DMS53 (cell line): Measurements from ENCODE around the gene GRIA1.

ENCODE experiments used
- DNase-seq: peaks from one replicate; lab custom pipeline; 2025; lab: John Stamatoyannopoulos, UW

The GRIA1 gene

DNA sequence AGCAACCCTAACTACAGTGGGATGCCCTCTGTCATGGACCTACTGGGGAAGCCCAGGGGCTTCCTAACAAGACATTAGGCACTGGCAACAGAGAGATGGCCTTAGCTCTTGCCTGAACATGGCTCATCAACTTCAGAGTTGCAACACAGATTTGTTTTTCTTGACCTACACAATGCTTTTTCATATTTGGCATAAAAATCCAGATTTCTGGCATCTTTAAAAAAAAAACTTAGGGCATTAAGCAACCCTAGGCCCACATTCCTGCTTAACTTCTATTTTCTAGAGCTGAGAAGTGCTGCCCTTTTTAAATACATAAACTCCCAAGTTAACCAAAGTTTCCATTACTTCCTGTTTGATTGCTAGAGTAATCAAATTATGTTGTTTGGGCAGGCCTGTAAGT lies 8.0 kb downstream of the GRIA1 start:
- no peak for DNase-seq

DNA sequence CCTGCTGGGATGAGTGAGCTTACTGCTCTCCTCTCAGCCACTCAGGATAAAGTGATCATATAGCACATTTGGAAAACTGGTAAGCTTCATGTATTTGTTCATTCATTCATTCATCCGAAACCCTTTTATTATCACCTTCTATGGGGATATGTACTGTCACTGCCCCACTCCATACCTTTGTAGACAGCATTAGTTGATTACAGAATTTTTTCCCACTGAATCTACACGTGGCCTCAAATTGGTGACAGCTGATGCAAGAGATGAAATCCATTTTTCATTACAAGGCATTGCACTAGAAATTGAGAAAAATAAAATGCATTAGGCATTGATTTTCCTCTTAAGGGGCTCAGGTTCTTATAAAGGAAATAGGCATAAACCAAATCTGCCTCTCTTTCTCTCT lies 9.7 kb downstream of the GRIA1 start:
- no peak for DNase-seq

DNA sequence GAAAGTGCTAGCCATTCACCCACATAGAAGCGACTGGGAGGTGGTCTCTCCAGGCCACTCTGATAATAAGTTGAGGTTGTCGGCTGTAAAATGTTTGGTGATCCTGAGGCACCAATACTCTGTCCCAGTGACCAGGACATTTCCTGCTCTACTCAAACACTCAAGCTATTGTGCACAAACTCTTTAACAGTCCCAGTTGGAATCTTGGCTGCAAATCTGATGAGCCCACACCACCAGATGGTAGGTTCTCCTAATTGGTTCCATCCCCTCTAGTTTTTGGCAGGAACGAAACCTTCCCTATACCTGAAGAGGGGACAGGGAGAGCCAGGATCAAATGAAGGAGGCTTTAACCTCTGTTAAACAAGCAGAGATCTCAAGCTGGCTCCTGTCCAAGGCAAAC lies 14.3 kb downstream of the GRIA1 start:
- DNase-seq, result peak; percentile 85

GRCh38 chr5:153508700-153509099 lies 18.2 kb downstream of the GRIA1 start:
- DNase-seq, result no peak

GRCh38 chr5:153511622-153512021 lies 21.2 kb downstream of the GRIA1 start:
- DNase-seq, result no peak

GRCh38 chr5:153513156-153513555 lies 22.7 kb downstream of the GRIA1 start:
- no peak for DNase-seq

- no peak for DNase-seq
Observed at GRCh38 chr5:153515301-153515700, 24.8 kb downstream of the GRIA1 start.

DNA sequence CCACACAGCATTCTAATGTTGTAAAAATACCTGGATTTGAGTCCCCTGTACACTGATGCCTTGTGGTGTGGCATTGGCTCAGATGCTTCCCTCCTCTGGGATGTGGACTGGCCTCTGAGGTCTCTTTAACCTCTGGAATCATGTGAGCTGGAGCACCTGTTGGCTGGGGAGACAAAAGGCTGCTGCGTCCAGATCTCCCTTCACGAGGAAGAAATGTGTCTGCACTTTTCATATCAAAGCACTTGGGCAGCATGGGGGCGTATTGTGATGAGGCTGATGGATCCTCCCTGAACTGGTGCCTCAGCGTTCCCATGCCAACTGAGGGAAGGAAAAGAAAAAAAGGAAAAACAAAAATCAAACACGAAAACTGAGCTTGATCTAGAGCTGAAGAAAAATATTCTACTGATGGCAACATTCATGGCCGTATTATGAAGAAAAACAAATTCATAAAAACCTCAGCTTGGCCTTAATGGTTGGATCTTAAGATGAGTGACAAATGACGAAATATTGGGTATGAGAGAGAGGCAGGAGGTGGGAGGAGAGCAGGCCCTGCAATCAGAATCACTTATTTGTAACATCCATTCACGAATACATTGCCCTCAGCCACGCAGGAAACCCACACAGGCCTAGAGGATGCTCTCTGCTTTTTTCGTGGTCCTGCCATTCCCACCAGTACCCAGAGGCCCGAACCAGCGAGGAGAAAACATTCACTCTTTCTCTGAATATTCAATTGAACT lies 26.2 kb downstream of the GRIA1 start:
- DNase-seq, result no peak

DNA sequence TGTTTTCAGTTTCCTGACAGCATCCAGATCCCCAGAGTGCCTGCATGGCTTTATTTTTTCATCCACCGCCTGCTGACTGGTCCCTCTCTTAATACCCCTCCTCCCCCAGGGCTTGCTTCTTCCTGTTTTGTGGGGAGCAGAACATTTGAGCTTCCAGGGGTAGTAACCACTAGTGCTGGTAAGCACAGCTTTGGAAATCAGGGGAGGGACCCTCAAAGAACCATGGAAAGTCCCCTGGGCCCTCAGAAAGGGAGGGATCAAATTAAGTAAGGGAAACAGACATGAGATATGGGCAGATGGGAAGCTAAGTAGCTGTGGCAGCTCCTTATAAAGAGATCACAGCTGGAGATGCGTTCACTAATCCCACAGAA lies 26.8 kb downstream of the GRIA1 start:
- no peak for DNase-seq

DNA sequence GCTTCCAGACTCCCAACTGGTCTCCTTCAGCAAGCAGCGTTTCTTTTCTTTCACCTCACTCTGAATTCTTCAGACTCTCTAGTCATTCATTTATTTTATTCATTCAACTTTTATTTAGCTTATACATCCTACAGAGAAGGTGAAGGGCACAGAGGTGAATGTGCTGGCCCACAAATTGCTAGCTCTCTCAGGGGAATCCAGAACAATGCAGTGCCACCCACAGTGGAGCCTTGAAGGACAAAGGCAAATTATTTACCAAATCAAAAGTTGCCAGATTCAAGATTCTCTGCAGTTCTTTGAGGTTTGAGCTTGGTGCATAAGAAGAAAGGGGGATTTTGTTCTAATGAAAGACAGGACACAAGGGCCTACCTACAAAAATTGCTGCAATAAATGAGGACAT lies 29.7 kb downstream of the GRIA1 start:
- DNase-seq, result no peak

DNA sequence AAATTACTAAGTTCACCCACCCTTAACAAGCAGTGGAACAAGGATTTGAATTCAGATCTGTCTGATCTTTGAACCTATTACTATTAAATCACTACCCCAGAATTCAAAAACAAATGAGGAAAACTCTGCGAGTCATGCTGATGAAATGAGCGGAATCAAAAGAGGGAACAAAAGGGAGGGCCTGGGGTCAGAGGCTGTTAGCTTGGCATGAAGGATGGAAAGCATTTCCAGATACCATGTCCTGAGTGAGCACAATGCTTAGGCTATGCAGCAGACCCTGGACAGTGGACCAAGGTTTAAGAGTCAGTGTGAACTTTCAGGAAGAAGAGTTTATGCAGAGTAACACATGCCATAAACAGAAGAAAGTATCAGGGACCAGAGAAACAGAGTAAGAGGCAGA lies 30.5 kb downstream of the GRIA1 start:
- DNase-seq, result no peak

DNA sequence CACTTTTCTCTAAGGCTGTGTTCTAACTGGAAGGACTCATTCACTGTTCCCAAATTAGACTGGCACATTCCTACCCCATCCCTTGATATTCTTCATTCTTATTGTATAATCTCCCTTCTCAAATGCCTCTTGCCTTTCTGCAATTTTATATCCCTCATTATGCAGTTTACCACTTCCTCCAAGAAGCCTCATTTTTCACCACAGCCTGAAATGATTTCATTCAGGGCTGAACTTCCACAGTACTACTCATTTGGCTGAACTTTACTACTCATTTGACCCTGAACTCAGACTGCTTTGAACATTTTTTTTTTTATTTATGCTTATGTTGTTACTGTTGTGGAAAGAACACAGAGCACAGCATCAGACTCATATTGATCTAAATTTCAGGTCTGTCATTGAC lies 32.7 kb downstream of the GRIA1 start:
- DNase-seq, result no peak

GRCh38 chr5:153523831-153524230 lies 33.4 kb downstream of the GRIA1 start:
- DNase-seq, result no peak

DNA sequence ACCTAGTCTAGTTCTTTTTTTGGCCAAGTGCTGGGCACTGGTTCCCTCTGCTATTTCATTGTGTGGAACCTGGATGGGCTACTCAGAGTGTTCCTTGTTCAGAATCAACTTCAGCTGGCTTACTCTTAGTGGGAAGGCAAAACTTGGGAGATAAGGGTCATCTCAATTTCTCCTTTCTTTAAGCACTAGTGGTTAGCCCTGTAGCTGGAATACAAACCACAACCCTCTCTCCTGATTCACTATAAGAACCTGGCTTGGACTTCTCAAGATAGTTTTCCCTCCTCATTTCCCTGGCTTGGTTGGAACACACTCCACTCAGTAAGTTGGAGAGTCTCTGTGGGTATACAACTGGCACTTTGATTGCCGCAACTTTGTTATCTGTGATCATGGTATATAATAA lies 35.1 kb downstream of the GRIA1 start:
- no peak for DNase-seq

GRCh38 chr5:153530357-153531143 lies 40.1 kb downstream of the GRIA1 start:
- no peak for DNase-seq

GRCh38 chr5:153533546-153533945 lies 43.1 kb downstream of the GRIA1 start:
- no peak for DNase-seq

- DNase-seq, result no peak
Observed at GRCh38 chr5:153534102-153534501, 43.6 kb downstream of the GRIA1 start.

- no peak for DNase-seq
Observed at GRCh38 chr5:153537207-153537606, 46.7 kb downstream of the GRIA1 start.

DNA sequence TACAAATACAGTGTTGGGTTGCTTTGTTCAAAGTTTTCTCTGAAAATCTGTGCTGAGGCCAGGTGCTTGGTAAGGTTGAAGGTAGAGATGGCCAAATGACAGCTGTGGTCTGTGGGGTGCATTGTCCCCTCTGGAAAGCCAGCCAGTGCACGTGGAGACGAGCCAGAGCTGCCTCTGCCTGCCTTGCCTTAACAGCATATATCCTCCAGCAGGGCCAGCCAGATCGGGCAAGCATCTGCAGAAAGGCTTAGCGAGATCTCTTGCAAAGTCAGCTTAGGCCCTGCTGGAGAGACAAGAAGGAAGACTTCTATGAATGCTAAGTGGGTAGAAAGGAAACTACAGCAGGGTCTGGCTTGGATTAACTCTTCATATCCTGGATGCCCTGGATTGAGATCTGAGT lies 49.5 kb downstream of the GRIA1 start:
- no peak for DNase-seq

DNA sequence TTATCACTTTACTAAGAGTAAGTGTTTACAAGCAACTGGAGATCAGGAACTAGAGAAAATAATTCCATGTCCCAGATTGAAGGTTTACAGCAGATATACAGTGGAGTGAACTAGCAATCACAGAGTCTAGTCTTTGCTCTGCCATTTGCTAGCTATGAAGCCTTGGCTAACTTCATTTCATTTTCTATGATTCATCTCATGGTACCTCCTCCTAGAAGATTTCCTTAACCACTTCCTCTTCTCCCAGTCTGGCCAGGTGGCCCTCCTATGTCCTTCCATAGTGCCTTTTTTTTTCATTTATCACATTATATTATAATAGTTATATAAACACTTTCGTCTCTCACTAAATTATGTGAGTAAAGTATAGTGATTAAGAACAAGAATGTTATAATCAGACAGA lies 52.1 kb downstream of the GRIA1 start:
- peak; percentile 60 for DNase-seq

DNA sequence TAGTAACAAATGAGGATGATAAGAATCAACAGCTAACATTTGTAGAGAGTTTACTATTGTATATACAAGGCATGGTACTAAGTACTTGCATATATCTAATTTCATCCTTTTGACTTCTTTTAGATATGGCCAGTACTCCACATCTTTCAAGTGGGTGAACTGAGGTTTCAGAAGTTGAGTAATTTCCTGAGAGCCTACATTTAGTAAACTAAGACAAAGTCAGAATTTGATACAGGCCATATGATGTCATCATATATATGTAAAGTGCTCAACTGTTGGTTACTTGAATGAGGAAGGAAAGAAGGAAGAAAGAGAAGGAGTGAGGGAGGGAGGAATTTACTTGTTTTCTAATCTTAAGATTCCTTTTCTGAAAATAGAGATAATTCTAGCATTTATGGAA lies 52.8 kb downstream of the GRIA1 start:
- DNase-seq, result no peak

GRCh38 chr5:153543959-153544470 lies 53.5 kb downstream of the GRIA1 start:
- no peak for DNase-seq

- no peak for DNase-seq
Observed at GRCh38 chr5:153544706-153545105, 54.2 kb downstream of the GRIA1 start.

DNA sequence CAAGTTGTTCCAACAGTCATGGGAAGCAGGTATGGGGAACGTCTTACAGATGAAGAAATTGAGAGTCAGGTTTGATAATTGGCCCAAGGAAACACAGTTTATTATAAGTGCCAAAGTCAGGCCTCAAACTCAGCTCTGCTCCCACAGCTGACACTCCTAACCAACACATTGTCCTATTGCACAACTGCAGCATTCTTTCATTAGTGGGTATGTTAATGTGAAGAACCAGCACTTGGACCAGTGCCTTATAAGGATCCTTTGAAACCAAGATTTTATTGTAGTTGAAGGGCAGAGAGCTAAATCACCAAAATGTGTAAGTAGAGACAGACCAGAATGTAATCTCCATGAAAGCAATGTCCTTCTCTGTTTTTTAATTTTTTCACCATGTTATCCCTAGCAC lies 56.1 kb downstream of the GRIA1 start:
- DNase-seq, result no peak
